IPS DF 6.9 (cell line): ENCODE data around the gene TEX10.
"Not testable (repeated sequence)": the region's sequence is repeated elsewhere in the genome, so short reads cannot be mapped to it uniquely, and the experiment has no call there.

ENCODE experiments used
- DNase-seq: peaks from one replicate; pipeline ENCODE4 v3.0.0-alpha.2; 2013; ENCODE audit warnings: low read depth, low spot score
- H3K27ac ChIP-seq: one replicate; pipeline ENCODE4 v1.5.1; 2013; ENCODE audit warnings: low read length, control low read depth
- H3K27me3 ChIP-seq: 2 replicates; pipeline ENCODE4 v1.6.1; 2013; ENCODE audit warnings: mild to moderate bottlenecking, low read length; ENCODE audit not compliant: control insufficient read depth, insufficient read depth
- H3K36me3 ChIP-seq: 2 replicates; pipeline ENCODE4 v1.6.1; 2013; ENCODE audit warnings: low read length; ENCODE audit not compliant: control insufficient read depth, insufficient read depth
- H3K4me1 ChIP-seq: 2 replicates; pipeline ENCODE4 v1.6.1; 2013; ENCODE audit warnings: low read length; ENCODE audit not compliant: control insufficient read depth, insufficient read depth
- H3K4me3 ChIP-seq: 2 replicates; pipeline ENCODE4 v1.5.1; 2013; ENCODE audit warnings: mild to moderate bottlenecking, low read length
- H3K9me3 ChIP-seq: 2 replicates; pipeline ENCODE4 v1.6.1; 2013; ENCODE audit warnings: low read length, inconsistent platforms; ENCODE audit not compliant: control insufficient read depth, insufficient read depth
- WGBS: extraction: QIAGEN DNeasy Blood & Tissue Kit; methylation state at CpG from one replicate; pipeline ENCODE4 v1.1.7; 2013; ENCODE audit warnings: mixed read lengths, missing lambda C conversion rate; ENCODE audit not compliant: insufficient read length, insufficient coverage; 5-methylcytosine and 5-hydroxymethylcytosine counted together

TEX10 gene

DNA sequence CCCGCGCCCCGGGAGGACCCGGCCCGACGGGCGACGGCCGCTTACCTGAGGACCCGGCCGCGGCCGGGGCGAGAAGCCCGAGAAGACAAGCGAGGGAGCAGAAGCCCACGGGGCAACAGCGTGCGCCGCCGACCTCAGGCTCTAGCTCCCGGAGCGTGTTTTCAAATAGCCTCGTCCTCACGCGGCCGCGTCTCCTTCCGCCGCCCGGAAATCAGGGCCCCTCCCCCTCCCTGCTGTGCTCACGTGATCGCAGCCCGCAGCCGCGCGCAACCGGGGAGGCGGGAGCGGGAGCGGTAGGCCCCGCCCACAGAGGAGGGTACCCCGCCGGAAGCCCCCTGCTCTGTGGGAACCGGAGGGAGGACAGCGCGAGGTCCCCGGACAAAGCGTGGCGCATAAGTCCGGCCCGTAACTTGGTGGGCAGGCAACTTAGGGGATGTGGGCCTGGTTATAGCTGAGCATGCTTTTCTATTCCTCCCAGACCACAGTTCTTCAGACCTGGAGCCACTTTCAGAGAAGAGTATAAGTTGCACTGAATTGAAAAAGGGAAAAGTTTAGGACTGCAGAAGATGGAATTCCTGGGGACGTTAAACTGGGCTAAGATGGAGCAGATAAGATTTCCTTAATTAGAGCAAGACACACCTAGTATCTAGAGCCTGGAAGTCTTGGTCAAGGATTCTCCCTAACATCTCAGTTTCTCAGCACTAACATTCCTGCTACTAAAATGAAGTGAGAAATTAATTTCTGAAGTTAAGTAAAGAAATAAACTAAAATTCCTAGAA, at the start of gene TEX10:
Gene TEX10 (minus strand): TSS at position 216 of the 779 bp plus-strand sequence. CDS start 3,579 bp downstream, outside the sequence.
- Histone ChIP-seq H3K9me3 (no peaks in the 10 kb centered on the region), H3K27me3 (no peaks in the 10 kb centered on the region), H3K36me3 (no peaks in the 10 kb centered on the region; the same call in 1 of the 2 replicates), H3K27ac (no peak within 1 kb of the TSS), H3K4me3 (peak within 1 kb of the TSS; percentile 88), H3K4me1 (peaks cover 5% of the 10 kb centered on the region; the same call in 1 of the 2 replicates)
- peak; percentile 76 for DNase-seq
- no CpG with 5 or more reads among the region's 53 CpGs for WGBS

DNA sequence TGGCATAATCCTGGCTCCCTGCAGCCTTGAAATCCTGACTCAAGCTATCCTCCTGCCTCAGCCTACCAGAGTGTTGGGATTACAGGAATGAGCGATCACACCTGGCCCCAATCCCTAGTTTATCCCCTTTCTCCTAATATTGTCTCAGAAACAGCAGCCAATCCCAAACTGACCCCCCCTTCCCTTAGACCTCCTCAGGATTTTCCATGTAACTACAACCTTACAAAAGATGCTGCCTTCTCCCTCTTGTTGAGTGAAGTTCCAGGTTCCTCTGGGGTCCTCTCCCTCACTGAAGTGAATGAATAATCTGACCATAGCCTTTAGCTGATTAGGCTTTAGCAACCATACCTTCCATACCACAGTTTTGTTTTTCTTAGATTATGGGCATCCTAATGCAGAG, 48.3 kb upstream of the TEX10 start:
- no peaks in the 10 kb centered on the region for H3K9me3 ChIP-seq
- no peaks in the 10 kb centered on the region for H3K27me3 ChIP-seq
- no peaks in the 10 kb centered on the region for H3K36me3 ChIP-seq
- DNase-seq, result no peak
- no peak overlapping the region for H3K4me3 ChIP-seq
- no CpG with 5 or more reads among the region's 1 CpG for WGBS
- H3K27ac ChIP-seq, result no peak overlapping the region
- no peaks in the 10 kb centered on the region for H3K4me1 ChIP-seq

DNA sequence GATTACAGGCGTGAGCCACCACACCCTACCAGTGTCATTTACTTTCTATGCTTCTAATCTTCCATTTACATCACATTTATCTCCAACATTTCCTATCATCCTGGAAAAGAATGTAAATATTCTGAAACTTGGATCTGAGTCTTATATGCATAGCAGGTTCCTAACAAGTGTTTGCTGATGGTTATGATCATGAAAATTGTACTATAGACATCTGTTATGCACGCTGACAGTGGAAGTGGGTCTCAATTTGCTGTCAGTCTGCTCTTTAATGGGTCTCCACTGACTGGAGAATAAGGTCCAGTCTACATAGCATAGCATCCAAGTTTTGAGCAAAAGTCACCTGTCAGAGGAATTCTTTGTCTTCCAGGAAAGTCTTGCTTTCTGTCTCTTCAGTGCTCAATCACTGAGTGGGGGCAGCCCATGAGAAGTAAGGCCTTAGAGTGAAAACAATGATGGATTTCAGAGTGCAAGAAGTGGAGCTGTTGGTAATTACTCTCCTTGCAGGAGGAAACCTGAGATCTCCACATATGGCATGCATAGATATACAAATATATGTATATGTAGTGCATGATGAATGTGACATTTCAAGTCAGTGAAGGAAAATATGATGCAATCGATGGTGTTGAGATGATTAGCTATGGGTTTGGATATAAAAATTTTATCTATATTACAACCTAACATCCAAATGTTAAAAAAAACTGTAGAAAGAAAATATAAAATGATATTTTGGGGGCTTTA, 45.0 kb upstream of the TEX10 start:
- WGBS, result no CpG with 5 or more reads among the region's 3 CpGs
- Histone ChIP-seq H3K4me1 (no peaks in the 10 kb centered on the region), H3K4me3 (no peak overlapping the region)

DNA sequence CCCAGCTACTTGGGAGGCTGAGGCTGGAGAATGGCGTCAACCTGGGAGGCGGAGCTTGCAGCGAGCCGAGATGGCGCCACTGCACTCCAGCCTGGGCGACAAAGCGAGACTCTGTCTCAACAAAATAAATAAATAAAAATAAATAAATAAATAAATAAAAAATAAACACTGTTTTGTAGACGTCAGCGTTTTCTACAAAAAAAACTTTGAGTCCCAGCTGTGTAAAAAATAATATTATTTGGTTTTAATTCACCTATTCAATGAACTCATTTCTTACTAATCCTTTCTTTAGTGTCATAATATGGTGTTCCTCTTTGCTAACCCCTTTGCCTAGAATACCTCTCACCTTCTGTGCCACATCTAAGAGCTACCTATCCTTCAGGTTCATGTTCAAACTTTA, 44.0 kb upstream of the TEX10 start:
- H3K27ac ChIP-seq, result no peak overlapping the region
- no peak overlapping the region for H3K4me3 ChIP-seq
- H3K27me3 ChIP-seq, result no peaks in the 10 kb centered on the region
- no peaks in the 10 kb centered on the region for H3K36me3 ChIP-seq
- no CpG with 5 or more reads among the region's 9 CpGs for WGBS
- no peaks in the 10 kb centered on the region for H3K9me3 ChIP-seq
- H3K4me1 ChIP-seq, result no peaks in the 10 kb centered on the region
- no peak for DNase-seq

More for the DNA sequence above, 45.0 kb upstream of the TEX10 start:
- H3K27me3 ChIP-seq, result no peaks in the 10 kb centered on the region
- H3K36me3 ChIP-seq, result no peaks in the 10 kb centered on the region
- no peaks in the 10 kb centered on the region for H3K9me3 ChIP-seq
- H3K27ac ChIP-seq, result no peak overlapping the region
- no peak for DNase-seq

DNA sequence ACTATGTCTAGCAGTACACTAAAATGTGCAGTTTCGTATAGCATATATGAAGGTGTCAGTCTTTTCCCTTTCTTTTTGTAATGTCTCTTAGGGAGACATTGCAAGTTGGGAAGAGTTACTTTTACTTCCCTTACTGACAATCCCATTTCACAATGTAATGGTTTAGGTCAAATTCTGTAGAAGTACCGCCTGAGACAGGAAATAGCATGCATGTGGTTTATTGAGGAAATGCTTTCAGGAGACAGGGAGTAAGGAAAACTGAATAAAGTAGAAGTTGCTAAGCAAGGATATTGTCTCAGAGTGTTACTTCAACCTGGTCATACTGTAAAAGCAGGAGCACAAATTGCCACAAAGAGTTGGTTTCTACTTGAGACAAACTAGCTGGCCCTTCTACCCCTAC, 42.1 kb upstream of the TEX10 start:
- DNase-seq, result no peak
- no CpG with 5 or more reads among the region's 2 CpGs for WGBS
- Histone ChIP-seq H3K9me3 (no peaks in the 10 kb centered on the region), H3K27me3 (no peaks in the 10 kb centered on the region), H3K4me1 (no peaks in the 10 kb centered on the region), H3K36me3 (no peaks in the 10 kb centered on the region), H3K27ac (no peak overlapping the region), H3K4me3 (no peak overlapping the region)

DNA sequence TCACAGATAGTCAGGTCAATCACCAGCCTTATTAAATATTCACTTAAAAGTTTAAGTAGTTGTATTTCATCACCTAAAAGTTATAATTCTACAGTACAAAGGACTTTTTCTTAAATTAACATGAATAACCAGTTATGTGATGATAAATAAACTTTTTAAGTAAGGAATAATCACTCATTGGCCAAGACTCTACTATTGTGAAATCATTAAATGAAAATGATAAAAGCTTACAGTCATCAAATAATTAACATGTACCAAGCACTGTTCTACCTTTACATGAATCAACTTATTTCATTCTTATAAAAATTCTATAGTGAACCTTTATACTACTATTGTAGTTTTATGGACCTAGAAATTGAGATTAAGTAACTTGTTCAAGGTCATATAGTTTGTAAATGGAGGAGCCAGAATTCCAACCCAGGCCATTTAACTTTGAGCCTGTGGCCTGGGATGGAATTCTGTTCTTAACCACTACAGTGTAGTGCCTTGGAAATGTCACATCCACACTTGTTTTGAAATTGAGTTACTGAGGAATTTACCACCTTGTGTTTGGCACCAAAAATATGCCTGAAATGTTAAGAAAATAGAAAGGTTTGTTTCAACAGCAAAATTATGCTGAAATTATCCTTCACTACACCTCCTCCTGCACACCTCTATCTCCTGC, 41.4 kb upstream of the TEX10 start:
- Histone ChIP-seq H3K27me3 (no peaks in the 10 kb centered on the region), H3K27ac (no peak overlapping the region), H3K9me3 (no peaks in the 10 kb centered on the region), H3K4me1 (no peaks in the 10 kb centered on the region), H3K4me3 (no peak overlapping the region), H3K36me3 (no peaks in the 10 kb centered on the region)
- no peak for DNase-seq

DNA sequence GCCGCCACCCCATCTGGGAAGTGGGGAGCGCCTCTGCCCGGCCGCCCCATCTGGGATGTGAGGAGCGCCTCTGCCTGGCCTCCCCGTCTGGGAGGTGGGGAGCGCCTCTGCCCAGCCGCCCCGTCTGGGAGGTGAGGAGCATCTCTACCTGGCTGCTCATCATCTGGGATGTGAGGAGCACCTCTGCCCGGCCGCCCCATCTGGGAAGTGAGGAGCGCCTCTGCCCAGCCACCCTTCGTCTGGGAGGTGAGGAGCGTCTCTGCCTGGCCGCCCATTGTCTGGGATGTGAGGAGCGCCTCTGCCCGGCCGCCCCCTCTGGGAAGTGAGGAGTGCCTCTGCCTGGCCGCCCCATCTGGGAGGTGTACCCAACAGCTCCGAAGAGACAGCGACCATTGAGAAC, 40.2 kb upstream of the TEX10 start:
- WGBS, result no CpG with 5 or more reads among the region's 21 CpGs
- not testable (repeated sequence) for H3K4me3 ChIP-seq, H3K4me1 ChIP-seq, H3K27me3 ChIP-seq, DNase-seq, H3K9me3 ChIP-seq, H3K27ac ChIP-seq, H3K36me3 ChIP-seq

DNA sequence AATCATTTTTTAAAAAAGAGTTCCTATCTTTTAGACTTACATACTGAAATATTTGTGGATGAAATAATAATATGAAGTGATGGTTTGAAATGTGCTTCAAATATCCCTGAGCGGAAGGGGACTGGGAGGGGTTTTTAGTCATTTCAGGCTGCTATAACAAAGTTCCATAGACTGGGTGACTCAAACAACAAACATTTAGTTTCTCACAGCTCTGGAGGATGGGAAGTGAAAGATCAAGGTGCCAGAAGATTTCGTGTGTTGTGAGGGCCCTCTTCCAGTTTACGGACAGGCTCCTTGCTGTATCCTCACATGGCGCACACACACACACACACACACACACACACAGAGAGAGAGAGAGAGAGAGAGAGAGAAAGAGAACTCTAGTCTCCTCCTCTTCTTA, 27.1 kb upstream of the TEX10 start:
- no CpG with 5 or more reads among the region's 4 CpGs for WGBS
- H3K4me3 ChIP-seq, result no peak overlapping the region
- no peaks in the 10 kb centered on the region for H3K27me3 ChIP-seq
- DNase-seq, result no peak
- H3K9me3 ChIP-seq, result no peaks in the 10 kb centered on the region
- H3K27ac ChIP-seq, result no peak overlapping the region
- H3K36me3 ChIP-seq, result no peaks in the 10 kb centered on the region
- no peaks in the 10 kb centered on the region for H3K4me1 ChIP-seq

DNA sequence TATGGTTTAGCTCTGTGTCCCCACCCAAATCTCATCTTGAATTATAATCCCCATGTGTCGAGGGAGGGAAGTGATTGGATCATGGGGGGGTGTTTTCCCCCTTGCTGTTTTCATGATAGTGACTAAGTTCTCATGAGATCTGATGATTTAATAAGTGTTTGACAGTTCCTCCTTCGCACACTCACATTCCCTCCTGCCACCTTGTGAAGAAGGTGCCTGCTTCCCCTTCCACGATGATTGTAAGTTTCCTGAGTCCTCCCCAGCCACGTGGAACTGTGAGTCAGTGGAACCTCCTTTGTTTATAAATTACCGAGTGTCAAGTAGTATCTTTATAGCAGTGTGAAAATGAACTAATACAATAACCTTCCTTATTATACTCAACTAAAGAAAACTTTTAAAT, 24.3 kb upstream of the TEX10 start:
- no peak for DNase-seq
- Histone ChIP-seq H3K27me3 (no peaks in the 10 kb centered on the region), H3K9me3 (no peaks in the 10 kb centered on the region), H3K36me3 (no peaks in the 10 kb centered on the region), H3K4me1 (no peaks in the 10 kb centered on the region), H3K27ac (no peak overlapping the region), H3K4me3 (no peak overlapping the region)
- WGBS, result no CpG with 5 or more reads among the region's 5 CpGs

DNA sequence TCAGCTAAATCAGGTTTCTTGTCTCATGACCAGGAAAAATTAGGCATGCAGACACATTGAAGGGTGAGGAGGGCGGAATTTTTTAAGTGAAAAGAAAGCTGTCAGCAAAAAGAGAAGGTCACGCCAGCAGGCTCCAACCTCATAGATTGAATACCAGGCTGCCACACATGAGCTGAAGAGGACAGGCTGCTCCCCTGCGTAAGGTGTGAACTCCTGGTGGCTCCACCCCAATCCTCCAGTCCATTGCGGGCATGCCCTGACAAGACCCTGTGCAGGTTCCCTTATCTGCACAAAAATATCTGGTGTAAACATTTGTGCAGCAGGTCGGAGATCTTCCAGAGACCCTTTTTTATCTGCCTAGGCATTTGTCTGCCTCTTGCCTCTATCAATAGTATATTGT, 22.9 kb upstream of the TEX10 start:
- Histone ChIP-seq H3K36me3 (no peaks in the 10 kb centered on the region), H3K4me1 (no peaks in the 10 kb centered on the region), H3K27ac (no peak overlapping the region), H3K4me3 (no peak overlapping the region), H3K9me3 (no peaks in the 10 kb centered on the region), H3K27me3 (no peaks in the 10 kb centered on the region; the same call in 1 of the 2 replicates)
- no peak for DNase-seq
- no CpG with 5 or more reads among the region's 5 CpGs for WGBS
